Dendritic cell treated with granulocyte-macrophage colony-stimulating factor and Interleukin-4, amounts not matched to agents 40 ng/mL and 50 ng/mL, for 4 days (primary cell): Measurements from ENCODE around the gene UVRAG.
"Not testable (repeated sequence)": the region's sequence is repeated elsewhere in the genome, so short reads cannot be mapped to it uniquely, and the experiment has no call there.

Source experiments
- H3K27ac Mint-ChIP-seq: one replicate; pipeline ENCODE4 v1.8.0; 2022; ENCODE audit warnings: mild to moderate bottlenecking, mixed read lengths
- H3K27me3 Mint-ChIP-seq: one replicate; pipeline ENCODE4 v1.8.0; 2022; ENCODE audit warnings: mild to moderate bottlenecking, mixed read lengths
- H3K36me3 Mint-ChIP-seq: one replicate; pipeline ENCODE4 v1.8.0; 2022; ENCODE audit warnings: low read depth, mixed read lengths
- H3K4me1 Mint-ChIP-seq: one replicate; pipeline ENCODE4 v1.8.0; 2022; ENCODE audit warnings: low read depth, mixed read lengths
- H3K4me3 Mint-ChIP-seq: one replicate; pipeline ENCODE4 v1.8.0; 2022; ENCODE audit warnings: mild to moderate bottlenecking, moderate library complexity, mixed read lengths
- H3K9me3 Mint-ChIP-seq: one replicate; pipeline ENCODE4 v1.8.0; 2022; ENCODE audit warnings: mixed read lengths
- intact Hi-C: fragments of 100-400 bp; cut with micrococcal nuclease; formaldehyde crosslinking; loops from one replicate; pipeline ENCODE4 v1.15.0; 2022

The UVRAG gene

DNA sequence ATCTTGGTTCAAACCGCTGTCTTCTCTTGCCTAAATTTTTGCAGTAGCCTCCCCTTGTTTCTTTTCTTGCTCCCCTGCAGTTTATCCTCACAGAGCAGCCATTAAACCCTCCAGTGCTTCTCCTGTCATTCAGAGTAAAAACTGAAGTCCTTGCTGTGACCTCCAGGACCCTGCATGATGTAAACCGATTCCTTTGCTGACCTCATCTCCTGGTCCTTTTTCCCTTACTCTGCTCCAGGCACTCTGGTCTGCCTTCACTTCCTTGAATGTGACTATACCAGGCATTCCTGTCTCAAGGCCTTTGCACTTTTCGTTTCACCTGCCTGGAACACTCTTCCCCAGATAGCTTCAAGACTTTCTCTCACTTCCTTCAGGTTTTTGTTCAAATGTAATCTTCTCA, 239.3 kb downstream of the UVRAG start:
- H3K27me3 Mint-ChIP-seq: no peaks in the 10 kb centered on the region
- intact Hi-C loops: no loop called here
- peaks cover 7% of the 10 kb centered on the region for H3K4me1 Mint-ChIP-seq
- no peak overlapping the region for H3K4me3 Mint-ChIP-seq
- no peaks in the 10 kb centered on the region for H3K9me3 Mint-ChIP-seq
- H3K36me3 Mint-ChIP-seq: peaks cover 53% of the 10 kb centered on the region
- H3K27ac Mint-ChIP-seq: no peak overlapping the region

DNA sequence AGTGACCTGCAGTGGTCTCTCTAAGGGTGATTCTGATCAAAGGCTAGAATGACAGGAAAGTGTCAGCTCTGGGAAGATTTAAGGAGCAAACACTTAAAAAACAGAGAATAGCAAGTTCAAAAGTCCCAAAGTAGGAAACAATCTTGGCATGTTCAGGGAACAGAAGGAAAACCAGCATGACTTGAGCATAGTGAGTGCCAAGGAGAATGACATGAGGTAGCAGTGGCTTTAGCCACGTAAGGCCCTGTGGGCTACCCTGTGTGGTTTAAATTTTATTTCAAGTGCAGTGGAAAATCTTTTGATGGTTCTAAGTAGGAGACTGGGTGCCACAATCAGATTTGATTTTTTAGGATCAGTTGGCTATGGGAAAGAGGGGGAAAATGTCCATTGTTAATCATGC, 241.9 kb downstream of the UVRAG start:
- no peaks in the 10 kb centered on the region for H3K9me3 Mint-ChIP-seq
- intact Hi-C loops: no loop called here
- peaks cover 72% of the 10 kb centered on the region for H3K36me3 Mint-ChIP-seq
- H3K4me1 Mint-ChIP-seq: peaks cover 7% of the 10 kb centered on the region
- no peaks in the 10 kb centered on the region for H3K27me3 Mint-ChIP-seq
- no peak overlapping the region for H3K4me3 Mint-ChIP-seq
- no peak overlapping the region for H3K27ac Mint-ChIP-seq

DNA sequence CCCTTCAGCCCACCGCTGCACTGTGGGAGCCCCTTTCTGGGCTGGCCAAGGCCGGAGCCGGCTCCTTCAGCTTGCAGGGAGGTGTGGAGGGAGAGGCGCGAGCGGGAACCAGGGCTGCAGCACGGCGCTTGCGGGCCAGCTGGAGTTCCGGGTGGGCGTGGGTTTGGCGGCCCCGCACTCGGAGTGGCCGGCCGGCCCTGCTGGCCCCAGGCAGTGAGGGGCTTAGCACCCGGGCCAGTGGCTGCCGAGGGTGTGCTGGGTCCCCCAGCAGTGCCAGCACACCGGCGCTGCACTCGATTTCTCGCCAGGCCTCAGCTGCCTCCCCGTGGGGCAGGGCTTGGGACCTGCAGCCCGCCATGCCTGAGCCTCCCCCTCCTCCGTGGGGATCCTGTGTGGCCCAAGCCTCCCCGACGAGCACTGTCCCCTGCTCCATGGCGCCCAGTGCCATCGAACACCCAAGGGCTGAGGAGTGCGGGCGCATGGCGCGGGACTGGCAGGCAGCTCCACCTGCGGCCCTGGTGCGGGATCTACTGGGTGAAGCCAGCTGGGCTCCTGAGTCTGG, 245.5 kb downstream of the UVRAG start:
- H3K4me3 Mint-ChIP-seq, H3K27ac Mint-ChIP-seq, H3K27me3 Mint-ChIP-seq, H3K4me1 Mint-ChIP-seq, intact Hi-C loops, H3K9me3 Mint-ChIP-seq: not testable (repeated sequence)
- H3K36me3 Mint-ChIP-seq: peaks cover 47% of the 10 kb centered on the region

DNA sequence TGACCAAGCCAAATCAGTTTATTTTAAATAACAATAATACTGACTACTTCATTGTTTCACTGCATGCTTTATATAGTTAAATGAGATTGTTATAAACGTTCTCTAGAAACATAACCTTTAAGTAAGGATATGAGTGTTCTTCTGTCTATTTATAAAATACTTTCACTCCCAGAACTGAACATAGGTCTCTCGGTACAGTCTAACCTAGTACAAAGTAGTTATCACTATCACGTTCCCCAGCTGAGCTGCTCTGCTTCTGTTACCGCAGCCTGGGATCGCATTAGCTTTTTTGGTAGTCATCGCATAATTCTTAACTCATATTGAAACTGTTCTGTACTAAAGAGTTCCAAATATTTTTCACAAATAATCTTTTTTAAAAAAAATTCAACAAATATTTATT, 247.7 kb downstream of the UVRAG start:
- no peaks in the 10 kb centered on the region for H3K9me3 Mint-ChIP-seq
- peaks cover 10% of the 10 kb centered on the region for H3K4me1 Mint-ChIP-seq
- intact Hi-C loops: no loop called here
- peaks cover 65% of the 10 kb centered on the region for H3K36me3 Mint-ChIP-seq
- H3K27me3 Mint-ChIP-seq: no peaks in the 10 kb centered on the region
- no peak overlapping the region for H3K4me3 Mint-ChIP-seq
- H3K27ac Mint-ChIP-seq: no peak overlapping the region

DNA sequence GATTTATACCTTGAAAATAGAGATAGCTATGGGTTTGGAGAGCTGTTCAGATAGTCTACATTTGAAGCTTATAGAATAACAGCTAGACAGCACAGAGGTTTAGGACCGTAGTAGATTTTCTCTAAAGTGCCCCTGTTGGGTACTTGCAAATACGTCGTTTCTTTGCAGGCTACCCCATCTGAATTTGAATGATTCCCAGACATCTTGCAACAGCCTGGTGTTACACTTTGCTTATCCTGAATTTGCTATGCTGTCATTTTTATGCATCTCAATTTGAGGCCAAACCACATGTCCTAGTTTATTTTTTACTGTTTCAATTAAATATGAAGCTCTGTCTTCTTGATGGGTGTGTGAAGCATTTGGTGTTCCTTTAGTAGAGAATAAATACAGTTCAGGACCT, 249.2 kb downstream of the UVRAG start:
- Mint-ChIP-seq H3K27ac (no peak overlapping the region), H3K27me3 (no peaks in the 10 kb centered on the region), H3K4me1 (peaks cover 14% of the 10 kb centered on the region), H3K36me3 (peaks cover 71% of the 10 kb centered on the region), H3K9me3 (no peaks in the 10 kb centered on the region), H3K4me3 (no peak overlapping the region)
- intact Hi-C loops: no loop called here

DNA sequence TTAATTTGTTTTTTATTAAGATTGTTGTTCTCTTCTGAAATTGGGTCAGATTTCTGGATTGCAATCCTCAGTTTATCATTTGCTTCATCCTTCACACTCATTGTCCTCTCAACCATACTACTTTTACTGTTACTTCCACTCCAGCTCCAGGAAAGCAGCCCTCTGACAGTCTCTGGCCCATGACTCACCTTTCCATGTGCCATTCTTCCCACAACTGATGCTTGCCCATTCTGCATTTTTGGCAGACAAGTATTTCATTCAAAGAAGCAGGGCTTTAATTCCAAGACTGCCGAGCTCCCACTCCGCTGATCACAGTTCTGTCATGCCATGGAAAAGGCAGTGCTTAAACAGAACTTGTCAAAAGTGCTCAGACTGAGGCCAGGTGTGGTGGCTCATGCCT, 252.1 kb downstream of the UVRAG start:
- intact Hi-C loops: no loop called here
- Mint-ChIP-seq H3K36me3 (peaks cover 65% of the 10 kb centered on the region), H3K4me3 (no peak overlapping the region), H3K9me3 (no peaks in the 10 kb centered on the region), H3K27ac (no peak overlapping the region), H3K4me1 (peaks cover 40% of the 10 kb centered on the region), H3K27me3 (no peaks in the 10 kb centered on the region)

DNA sequence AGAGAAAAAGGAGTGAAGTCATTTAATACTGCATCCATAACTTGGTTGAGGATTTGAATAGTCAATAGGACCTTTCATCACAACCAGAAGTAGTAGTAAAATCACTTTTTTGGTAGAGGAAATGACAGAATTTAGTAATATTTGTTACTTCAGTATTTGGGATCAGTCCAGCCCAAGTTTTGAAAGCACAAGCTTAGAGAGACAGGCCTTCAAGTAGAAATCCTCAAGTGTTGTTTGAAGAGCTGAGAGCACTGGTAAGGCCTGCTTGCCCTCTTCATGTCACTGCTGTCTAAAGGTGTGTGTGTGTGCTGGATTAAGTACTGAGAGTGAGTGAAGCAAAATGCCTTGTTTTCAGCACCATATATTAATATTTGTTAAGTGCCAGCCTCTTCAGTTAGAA, 254.0 kb downstream of the UVRAG start:
- Mint-ChIP-seq H3K9me3 (no peaks in the 10 kb centered on the region), H3K27me3 (no peaks in the 10 kb centered on the region), H3K27ac (no peak overlapping the region), H3K4me3 (no peak overlapping the region), H3K4me1 (peaks cover 42% of the 10 kb centered on the region), H3K36me3 (peaks cover 65% of the 10 kb centered on the region)
- intact Hi-C loops: no loop called here

DNA sequence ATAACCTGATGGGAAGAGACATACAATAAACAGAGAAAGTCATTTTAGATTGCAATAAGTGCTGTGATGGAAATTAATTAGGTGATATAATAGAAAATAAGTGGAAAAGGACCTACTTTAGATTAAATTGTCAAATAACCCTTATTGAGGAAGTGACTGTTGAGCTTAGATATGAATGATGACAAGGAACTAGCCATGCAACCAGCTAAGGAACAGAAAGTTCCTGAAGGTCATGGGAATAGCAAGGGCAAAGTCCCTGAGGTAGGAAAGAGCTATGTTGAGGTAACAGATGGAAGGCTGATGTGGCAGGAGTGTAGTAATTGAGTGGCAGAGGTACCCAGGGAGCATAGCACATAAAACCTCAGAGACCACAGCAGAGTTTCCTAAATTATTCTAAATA, 256.1 kb downstream of the UVRAG start:
- Mint-ChIP-seq H3K36me3 (peaks cover 66% of the 10 kb centered on the region), H3K27me3 (no peaks in the 10 kb centered on the region), H3K9me3 (peaks cover 6% of the 10 kb centered on the region), H3K4me1 (peaks cover 55% of the 10 kb centered on the region), H3K27ac (peak overlapping the region; percentile 19), H3K4me3 (no peak overlapping the region)
- intact Hi-C loops: no loop called here

DNA sequence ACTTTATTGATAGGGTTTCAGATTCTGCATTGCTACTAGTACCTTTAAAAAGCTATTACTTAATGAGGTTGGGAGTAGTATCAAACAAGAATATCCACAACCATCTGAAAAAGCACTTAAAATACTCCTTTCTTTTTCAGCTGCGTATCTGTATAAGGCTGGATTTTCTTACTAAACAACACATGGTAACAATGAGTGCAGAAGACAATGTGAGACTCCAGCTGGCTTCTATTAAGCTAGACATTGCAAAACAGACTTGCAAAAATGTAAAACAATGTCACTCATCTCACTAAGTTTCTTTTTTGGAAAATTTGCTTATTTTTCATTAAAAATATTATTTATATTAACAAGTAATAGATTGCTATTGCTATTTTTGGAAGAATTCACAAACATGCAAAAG, 258.7 kb downstream of the UVRAG start:
- H3K4me1 Mint-ChIP-seq: peaks cover 49% of the 10 kb centered on the region
- H3K4me3 Mint-ChIP-seq: no peak overlapping the region
- intact Hi-C loops: no loop called here
- H3K27me3 Mint-ChIP-seq: no peaks in the 10 kb centered on the region
- peaks cover 43% of the 10 kb centered on the region for H3K36me3 Mint-ChIP-seq
- peaks cover 8% of the 10 kb centered on the region for H3K9me3 Mint-ChIP-seq
- no peak overlapping the region for H3K27ac Mint-ChIP-seq

DNA sequence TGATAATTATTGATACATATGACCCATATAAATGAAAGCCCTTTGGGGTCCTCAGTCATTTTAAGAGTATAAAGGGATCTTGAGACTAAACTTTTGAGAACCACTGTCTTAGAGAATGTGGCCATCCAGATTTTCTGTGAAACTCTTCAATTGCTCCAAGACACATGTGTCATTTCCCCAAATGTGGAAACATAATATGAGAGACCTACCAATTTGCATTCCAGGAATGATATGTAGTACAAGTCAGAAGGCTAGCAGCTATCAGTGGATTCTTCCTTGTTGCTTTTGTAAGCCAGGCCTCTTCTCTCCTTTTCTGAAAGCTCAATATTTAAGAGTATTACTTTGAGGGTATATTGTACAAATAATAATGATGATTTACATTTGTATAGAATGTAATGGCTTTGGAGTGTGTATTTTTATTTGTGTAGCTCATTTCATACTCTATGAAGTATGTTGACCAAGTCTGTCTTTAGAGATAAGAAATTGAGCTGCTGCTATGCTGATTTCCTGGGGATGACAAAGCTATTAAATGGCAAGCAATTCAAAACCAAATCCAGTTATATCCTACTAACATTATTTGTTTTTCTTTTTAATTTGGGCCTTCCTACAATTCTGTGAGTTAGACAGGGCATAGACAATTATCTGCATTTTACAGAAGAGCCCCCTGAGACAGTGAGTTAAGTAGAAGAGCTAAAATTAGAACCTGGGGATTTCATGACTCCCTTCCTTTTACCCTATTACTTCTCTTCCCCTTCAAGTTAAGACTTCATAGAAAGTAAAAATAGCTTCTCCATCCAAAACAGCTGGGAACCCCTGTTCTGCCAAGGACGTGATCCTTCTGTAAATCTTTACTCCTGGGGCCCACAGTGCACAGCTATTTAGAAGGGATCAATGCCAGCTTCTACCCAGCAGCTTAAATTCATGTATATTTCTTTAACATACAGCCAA, 259.4 kb downstream of the UVRAG start:
- Mint-ChIP-seq H3K36me3 (peaks cover 37% of the 10 kb centered on the region), H3K4me3 (no peak overlapping the region), H3K4me1 (peaks cover 49% of the 10 kb centered on the region), H3K9me3 (peaks cover 8% of the 10 kb centered on the region), H3K27me3 (no peaks in the 10 kb centered on the region), H3K27ac (no peak overlapping the region)
- intact Hi-C loops: no loop called here

DNA sequence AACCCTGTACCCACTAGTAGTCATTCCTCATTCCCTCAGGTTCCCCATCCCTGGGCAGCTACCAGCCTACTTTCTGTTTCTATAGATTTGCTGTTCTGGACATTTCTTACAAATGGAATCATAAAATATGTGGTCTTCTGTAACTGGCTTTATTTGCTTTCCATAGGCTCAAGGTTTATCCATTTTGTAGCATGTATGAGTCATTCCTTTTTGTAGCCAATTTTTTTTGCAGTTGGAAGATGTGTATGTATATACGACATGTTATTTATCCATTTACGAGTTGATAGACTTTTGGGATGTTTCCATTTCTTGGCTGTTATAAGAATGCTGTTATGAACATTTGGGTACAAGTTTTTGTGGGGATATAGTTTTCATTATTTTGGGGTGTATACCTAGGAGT, 260.7 kb downstream of the UVRAG start:
- intact Hi-C loops: no loop called here
- no peak overlapping the region for H3K27ac Mint-ChIP-seq
- peaks cover 42% of the 10 kb centered on the region for H3K4me1 Mint-ChIP-seq
- peaks cover 8% of the 10 kb centered on the region for H3K9me3 Mint-ChIP-seq
- H3K4me3 Mint-ChIP-seq: no peak overlapping the region
- peaks cover 35% of the 10 kb centered on the region for H3K36me3 Mint-ChIP-seq
- H3K27me3 Mint-ChIP-seq: no peaks in the 10 kb centered on the region

DNA sequence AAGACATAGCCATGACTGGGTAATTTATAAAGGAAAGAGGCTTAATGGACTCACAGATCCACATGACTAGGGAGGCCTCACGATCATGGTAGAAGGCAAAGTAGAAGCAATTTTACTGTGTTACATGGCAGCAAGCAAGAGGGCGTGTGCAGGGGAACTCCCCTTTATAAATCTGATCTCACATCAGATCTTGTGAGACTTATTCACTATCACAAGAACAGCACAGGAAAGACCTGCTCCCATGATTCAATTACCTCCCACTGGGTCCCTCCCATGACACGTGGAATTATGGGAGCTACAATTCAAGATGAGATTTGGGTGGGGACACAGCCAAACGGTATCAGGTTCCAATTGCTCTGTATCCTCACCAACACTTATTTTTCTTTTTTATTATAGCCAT, 261.2 kb downstream of the UVRAG start:
- H3K27me3 Mint-ChIP-seq, H3K9me3 Mint-ChIP-seq, H3K27ac Mint-ChIP-seq, H3K4me3 Mint-ChIP-seq, intact Hi-C loops: not testable (repeated sequence)
- H3K36me3 Mint-ChIP-seq: peaks cover 37% of the 10 kb centered on the region
- H3K4me1 Mint-ChIP-seq: peaks cover 36% of the 10 kb centered on the region

DNA sequence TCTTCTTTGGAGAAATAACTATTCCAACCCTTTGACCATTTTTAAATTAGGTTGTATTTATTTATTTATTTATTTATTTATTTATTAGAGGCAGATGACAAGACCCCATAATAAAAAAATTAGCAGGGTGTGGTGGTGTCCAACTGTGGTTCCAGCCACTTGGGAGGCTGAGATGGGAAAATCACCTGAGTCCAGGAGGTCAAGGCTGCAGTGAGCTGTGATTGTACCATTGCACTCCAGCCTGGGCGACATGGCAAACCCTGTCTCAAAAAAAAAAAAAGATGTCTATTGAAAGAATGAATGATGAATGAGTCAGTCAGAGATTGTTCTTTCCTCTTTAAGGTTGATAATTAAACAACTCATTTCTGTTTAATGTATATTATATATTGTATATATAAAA, 261.7 kb downstream of the UVRAG start:
- Mint-ChIP-seq H3K27ac (no peak overlapping the region), H3K9me3 (peaks cover 8% of the 10 kb centered on the region), H3K4me1 (peaks cover 31% of the 10 kb centered on the region), H3K27me3 (no peaks in the 10 kb centered on the region), H3K4me3 (no peak overlapping the region), H3K36me3 (peaks cover 35% of the 10 kb centered on the region)
- intact Hi-C loops: no loop called here

DNA sequence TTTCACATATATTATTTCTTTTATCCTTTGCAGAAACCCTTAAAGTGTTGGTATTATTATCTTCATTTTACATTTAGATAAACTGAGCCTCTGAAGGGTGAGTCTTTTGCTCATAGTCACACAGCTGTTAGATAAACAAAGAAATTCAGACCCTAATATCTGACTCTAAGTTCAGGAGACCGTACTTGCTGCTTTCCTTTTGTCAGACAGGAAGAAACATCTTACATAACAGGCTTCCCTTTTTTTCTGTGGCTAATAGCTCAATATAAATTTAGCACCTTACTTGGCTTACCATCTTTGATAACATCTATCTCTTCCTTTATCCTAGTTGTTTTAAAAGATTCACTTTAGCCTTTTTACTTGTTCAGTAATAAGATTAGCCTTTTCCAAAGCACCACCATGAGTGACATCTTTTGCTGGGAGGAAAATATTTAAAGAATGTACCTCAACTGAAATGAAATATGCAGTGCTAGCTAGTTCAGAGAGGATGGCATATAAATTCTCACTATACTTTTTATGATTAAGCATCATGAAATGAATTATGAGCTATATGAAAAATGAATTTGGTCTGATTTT, 262.7 kb downstream of the UVRAG start:
- Mint-ChIP-seq H3K36me3 (peaks cover 34% of the 10 kb centered on the region), H3K4me1 (peaks cover 26% of the 10 kb centered on the region), H3K4me3 (no peak overlapping the region), H3K27me3 (no peaks in the 10 kb centered on the region), H3K27ac (no peak overlapping the region), H3K9me3 (peaks cover 8% of the 10 kb centered on the region)
- intact Hi-C loops: no loop called here
